ENCODE measurements around the gene HEMK1. TPM values are rescaled to one million over a fixed set of nuclear protein-coding genes. Genes with fewer than 3 reads are reported as not detected.

HEMK1 gene
- total RNA-seq, 1 experiment from 2014 or later, result 20.9 TPM

DNA sequence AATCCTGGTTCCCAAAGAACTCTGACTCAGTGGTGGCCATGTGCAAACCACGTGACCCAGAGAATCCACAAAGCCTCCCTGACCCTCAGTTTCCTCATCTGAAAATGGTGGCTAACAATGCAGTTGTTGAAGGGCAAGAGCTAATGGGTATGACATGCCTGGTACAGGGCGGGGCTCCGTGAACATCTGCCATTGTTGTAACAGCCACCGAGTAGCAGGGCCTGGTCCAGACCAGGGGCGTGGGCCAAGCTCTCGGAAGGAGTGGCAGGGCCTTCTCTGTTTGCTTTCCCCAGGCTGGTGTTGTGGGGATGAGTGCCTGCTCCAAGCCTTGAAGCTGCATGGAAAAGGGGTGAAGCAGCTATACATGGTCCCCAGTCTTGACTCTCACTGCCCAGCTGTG lies 61.1 kb downstream of the HEMK1 start (continued):
- TF ChIP-seq, protein P1, sequence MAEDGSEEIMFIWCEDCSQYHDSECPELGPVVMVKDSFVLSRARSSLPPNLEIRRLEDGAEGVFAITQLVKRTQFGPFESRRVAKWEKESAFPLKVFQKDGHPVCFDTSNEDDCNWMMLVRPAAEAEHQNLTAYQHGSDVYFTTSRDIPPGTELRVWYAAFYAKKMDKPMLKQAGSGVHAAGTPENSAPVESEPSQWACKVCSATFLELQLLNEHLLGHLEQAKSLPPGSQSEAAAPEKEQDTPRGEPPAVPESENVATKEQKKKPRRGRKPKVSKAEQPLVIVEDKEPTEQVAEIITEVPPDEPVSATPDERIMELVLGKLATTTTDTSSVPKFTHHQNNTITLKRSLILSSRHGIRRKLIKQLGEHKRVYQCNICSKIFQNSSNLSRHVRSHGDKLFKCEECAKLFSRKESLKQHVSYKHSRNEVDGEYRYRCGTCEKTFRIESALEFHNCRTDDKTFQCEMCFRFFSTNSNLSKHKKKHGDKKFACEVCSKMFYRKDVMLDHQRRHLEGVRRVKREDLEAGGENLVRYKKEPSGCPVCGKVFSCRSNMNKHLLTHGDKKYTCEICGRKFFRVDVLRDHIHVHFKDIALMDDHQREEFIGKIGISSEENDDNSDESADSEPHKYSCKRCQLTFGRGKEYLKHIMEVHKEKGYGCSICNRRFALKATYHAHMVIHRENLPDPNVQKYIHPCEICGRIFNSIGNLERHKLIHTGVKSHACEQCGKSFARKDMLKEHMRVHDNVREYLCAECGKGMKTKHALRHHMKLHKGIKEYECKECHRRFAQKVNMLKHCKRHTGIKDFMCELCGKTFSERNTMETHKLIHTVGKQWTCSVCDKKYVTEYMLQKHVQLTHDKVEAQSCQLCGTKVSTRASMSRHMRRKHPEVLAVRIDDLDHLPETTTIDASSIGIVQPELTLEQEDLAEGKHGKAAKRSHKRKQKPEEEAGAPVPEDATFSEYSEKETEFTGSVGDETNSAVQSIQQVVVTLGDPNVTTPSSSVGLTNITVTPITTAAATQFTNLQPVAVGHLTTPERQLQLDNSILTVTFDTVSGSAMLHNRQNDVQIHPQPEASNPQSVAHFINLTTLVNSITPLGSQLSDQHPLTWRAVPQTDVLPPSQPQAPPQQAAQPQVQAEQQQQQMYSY (CRISPR knock-in tag; IDR thresholded peaks at IDR 0.05), result no peak
- TF ChIP-seq ZBTB21 (CRISPR knock-in tag; IDR thresholded peaks at IDR 0.05; ENCODE audit: borderline replicate concordance), result no peak
- no peak for TF ChIP-seq AR (CRISPR knock-in tag; IDR thresholded peaks at IDR 0.05)
- TF ChIP-seq, protein P2, sequence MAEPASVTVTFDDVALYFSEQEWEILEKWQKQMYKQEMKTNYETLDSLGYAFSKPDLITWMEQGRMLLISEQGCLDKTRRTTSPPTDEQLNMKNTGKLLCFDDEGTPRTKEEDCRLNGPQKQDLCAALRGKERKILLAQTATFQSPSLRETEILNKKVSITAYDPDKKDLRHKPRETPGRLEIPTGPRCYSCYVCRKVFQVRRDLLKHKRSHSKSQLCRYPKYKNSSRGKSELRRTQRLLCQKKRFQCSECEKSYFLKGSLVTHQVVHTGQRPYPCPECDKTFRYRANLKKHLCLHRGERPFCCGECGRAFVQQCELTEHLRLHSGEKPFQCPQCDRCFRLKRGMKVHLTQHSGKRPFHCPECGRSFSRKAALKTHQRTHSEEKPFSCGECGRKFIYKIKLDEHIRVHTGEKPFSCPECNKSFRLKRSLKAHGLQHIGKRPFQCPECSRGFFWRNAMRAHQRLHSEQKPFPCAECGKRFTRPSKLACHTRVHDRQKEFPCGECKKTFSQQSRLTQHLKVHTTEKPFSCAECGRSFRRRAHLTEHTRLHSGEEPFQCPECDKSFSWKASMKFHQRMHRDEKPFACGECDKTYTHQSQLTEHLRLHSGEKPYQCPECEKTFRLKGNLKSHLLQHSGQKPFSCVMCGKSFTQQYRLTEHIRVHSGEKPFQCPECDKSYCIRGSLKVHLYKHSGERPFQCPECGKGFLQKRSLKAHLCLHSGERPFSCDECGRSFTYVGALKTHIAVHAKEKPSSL (CRISPR knock-in tag; conservative IDR thresholded peaks at IDR 0.05), result no peak

- Mint-ChIP-seq H3K4me1 (peaks cover 15% of the 10 kb centered on the region), H3K27me3 (ENCODE audit: low read depth) (no peaks in the 10 kb centered on the region), H3K9me3 (no peaks in the 10 kb centered on the region), H3K36me3 (no peaks in the 10 kb centered on the region), H3K27ac (no peak overlapping the region), H3K4me3 (no peak overlapping the region)
- ATAC-seq (no peak), DNase-seq (ENCODE audit: low spot score) (no peak)
- no peak for TF ChIP-seq TEAD4 (CRISPR knock-in tag; IDR thresholded peaks at IDR 0.05)
- TF ChIP-seq FOXP4 (CRISPR knock-in tag; IDR thresholded peaks at IDR 0.05), result no peak
- TF ChIP-seq HMGA2 (CRISPR knock-in tag; IDR thresholded peaks at IDR 0.05), result no peak
- no peak for TF ChIP-seq ERG (CRISPR knock-in tag; IDR thresholded peaks at IDR 0.05)
- no peak for TF ChIP-seq ZNF263 (CRISPR knock-in tag; IDR thresholded peaks at IDR 0.05; ENCODE audit: low read depth)
- TF ChIP-seq ZNF416 (CRISPR knock-in tag; IDR thresholded peaks at IDR 0.05), result no peak
- TF ChIP-seq OVOL2 (CRISPR knock-in tag; IDR thresholded peaks at IDR 0.05; ENCODE audit: borderline replicate concordance), result no peak
- no peak for TF ChIP-seq CTCF (IDR thresholded peaks at IDR 0.05)
- TF ChIP-seq, protein P3, sequence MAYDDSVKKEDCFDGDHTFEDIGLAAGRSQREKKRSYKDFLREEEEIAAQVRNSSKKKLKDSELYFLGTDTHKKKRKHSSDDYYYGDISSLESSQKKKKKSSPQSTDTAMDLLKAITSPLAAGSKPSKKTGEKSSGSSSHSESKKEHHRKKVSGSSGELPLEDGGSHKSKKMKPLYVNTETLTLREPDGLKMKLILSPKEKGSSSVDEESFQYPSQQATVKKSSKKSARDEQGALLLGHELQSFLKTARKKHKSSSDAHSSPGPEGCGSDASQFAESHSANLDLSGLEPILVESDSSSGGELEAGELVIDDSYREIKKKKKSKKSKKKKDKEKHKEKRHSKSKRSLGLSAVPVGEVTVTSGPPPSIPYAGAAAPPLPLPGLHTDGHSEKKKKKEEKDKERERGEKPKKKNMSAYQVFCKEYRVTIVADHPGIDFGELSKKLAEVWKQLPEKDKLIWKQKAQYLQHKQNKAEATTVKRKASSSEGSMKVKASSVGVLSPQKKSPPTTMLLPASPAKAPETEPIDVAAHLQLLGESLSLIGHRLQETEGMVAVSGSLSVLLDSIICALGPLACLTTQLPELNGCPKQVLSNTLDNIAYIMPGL (CRISPR knock-in tag; IDR thresholded peaks at IDR 0.05), result no peak
- TF ChIP-seq CBFB (CRISPR knock-in tag; IDR thresholded peaks at IDR 0.05; ENCODE audit: low read depth), result no peak
- POLR2A ChIA-PET, result interaction anchor here (1.2 kb wide), 1 partner anchor 22 kb away, joined by 3 read pairs; no protein-coding TSS in a partner anchor
- CTCF ChIA-PET, result interaction anchor here (0.6 to 8.6 kb wide), 5 partner anchors 14 to 469 kb away, joined by 3 to 110 read pairs (median 3); partner anchors contain the start of genes CISH and MAPKAPK3
These were observed 61.6 kb downstream of the HEMK1 start for GRCh38 chr3:50630877-50631276.
